ENCODE measurements around the gene GPC6.

The GPC6 gene

GRCh38 chr13:94020426-94020825, 793.8 kb downstream of the GPC6 start:
- no peak for DNase-seq

DNA sequence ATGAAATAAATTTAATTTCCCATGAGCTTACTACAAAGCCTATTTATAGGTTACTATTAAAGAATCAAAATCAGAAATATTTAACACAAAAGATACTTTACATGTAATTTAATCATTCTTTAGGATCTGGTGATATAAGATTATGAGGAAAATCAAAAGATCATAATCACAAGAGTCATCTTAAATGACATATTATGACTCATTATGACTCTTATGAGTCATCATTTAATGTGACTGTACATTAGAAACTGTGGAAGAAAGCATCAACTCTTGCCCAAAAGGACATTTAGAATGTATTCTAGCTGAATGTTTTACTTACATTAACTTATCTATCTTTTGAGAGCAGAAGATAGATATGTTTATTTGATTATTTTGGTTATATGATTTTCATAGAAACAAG, 794.2 kb downstream of the GPC6 start:
- no peak for DNase-seq

GRCh38 chr13:94028234-94028633, 801.6 kb downstream of the GPC6 start:
- DNase-seq = no peak

DNA sequence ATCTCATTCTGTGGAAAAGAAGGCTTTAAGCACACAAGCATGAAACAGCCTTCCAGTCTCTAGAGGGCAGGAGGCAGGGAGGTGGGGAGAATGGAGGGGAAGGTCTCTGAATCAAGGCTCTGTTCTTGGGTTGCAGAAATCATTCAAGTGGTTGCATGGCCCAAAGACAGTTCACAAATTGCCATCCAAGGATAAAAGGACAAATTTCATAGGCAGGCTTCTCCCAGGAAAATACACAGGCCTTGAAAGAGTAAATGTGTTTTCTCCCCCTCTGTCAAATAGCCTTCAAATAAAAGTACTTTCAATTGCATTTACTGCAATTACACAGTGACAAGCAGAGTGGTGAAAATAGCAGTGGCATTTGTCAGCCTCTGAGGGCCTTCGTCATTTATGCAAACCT, 802.0 kb downstream of the GPC6 start:
- no peak for DNase-seq

DNA sequence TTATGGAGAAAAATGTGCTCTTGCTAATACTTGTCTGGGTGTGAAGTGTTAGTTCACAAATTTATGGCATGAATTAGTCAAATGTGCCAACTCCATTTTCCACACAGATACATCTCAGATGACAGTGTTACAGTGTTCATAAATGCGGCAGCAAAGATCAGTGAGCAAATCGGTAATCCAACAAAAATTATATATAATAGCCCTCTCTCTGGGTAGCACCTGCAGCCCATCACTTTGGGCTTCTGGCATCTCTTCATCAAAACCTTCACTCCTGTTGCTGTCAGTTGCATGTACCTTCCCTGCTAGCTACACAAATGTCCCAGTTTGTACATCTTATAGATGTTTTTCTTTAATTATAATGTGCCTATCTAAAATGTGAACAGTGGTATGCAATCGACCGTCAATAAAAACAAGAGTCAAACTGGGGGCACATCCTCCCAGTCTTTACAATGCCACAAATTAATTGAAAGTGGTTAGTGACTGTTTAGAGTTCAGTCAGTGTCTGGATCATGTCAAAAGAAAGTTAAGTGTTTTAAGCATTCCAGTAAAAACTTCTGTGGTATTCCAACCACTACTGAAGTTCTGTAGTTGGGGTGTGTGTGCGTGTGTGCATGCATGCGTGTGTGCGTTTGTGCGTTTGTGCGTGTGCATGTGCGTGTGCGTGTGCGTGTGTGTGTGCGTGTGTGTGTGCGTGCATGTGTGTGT, 804.0 kb downstream of the GPC6 start:
- no peak for DNase-seq

DNA sequence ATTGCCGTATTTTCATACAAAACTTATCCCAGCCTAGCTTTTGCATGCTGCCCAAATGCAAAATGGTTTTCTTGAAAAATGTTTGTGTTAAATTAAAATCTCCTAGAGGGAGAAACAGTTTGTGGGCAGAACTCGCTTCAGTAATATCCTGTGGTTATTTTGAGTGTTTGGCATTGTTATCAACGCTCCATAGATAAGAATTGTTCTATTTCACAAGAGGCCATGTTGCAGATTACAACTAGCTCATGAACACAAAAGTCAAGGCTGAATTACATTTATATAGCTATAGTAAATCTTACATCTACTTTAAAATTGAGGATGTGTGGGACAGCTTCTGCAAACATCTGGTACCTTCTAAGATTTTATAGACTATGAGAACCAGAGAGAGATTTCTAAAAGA, 805.0 kb downstream of the GPC6 start:
- DNase-seq = no peak

GRCh38 chr13:94033098-94033497, 806.5 kb downstream of the GPC6 start:
- DNase-seq = no peak

DNA sequence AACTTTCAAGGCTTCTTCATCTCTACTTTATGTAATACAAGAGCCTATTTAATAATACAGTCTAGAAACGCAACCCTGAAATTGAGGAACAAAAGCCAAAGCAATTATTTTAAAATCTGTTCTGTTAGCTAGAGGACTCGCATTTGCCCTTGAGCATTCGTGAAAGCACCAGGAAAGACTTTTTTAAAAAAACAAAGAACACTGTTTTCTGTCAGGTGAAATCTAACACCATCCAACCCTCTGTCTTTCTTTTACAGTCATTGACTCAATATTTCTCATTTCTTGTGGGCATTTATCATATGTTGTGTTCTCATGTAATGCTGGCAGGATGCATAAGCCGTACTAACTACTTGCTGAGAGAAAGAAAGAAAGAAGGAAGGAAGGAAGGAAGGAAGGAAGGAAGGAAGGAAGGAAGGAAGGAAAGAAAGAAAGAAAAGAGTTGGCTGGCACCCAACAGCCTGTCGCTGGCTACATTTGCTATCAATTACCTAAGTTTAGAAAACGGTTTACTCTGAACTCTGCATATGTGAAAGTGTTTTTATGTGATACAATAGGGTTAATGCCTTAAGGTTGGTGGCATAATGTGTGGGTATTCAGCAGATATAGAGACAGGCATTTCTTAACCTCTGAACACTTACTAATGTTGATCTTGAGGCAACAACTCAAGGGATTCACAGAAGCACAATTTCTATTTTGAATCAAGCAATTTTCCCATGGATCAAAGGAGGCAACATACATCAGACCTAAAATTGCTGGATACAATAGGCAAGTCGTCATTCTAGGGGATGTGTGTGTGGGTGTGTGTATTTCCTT, 807.4 kb downstream of the GPC6 start:
- no peak for DNase-seq

DNA sequence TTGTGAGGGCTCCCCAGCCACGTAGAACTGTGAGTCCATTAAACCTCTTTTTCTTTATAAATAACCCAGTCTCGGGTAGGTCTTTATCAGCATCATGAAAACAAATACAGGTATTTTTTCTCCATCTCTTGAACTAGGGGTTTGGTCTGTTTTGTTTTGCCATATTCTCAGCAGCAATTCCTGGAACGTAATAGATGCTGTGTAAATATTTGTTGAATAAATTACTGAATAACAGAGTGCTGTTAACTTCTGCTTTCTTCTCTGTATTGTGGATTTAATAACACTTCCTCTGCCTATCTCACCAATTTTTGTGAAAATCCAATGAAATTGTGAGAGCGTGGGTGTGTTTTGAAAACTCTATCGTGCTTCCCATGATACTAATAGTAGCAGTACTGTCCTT, 823.4 kb downstream of the GPC6 start:
- no peak for DNase-seq

DNA sequence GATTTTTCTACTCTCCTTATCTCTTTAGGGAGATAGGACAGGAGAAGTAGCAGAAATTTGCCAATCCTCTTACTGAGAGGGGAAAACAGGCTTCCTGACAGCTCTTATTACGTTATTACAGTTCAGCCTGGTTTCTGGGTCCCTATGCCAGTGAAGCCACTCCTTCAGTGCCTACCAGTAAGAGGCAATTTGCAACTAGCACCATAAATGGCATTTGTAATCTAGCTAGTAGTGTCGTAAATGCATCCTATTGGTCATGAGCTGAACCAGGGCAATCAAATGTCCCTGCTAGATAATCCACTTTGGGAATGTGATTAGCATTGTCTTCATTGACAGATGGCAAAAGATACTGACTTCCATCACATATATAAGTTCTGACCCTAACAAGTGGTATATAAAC, 824.1 kb downstream of the GPC6 start:
- DNase-seq = no peak

- no peak for DNase-seq
Observed at GRCh38 chr13:94053986-94054593, 827.5 kb downstream of the GPC6 start.

GRCh38 chr13:94056362-94056990, 829.9 kb downstream of the GPC6 start:
- no peak for DNase-seq

DNA sequence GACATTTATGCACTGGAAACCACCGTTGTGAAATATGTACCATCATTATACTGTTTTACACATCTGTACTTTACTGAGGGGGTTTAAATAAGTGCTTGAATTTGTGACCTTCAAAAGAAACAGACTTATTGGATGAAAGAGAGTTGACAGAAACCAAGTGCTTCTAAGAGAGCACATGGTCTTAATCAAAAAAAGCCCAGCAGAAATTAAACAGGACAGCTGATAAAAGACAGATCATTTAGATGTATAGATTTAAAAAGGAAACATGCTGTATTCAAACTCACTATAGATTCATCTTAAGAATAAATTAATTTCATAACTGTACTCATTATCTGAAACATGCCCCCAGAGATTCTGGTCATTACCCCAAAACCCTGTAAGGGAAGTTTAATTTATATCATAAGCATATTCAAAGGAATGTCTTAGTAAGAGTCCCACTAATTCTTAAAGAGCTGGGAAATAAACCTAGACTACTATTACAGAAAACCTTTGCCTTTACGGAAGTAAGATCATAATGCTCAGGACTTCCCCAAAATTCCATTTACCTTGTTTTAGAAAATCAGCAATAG, 831.1 kb downstream of the GPC6 start:
- DNase-seq = no peak

- no peak for DNase-seq
Observed at GRCh38 chr13:94058821-94059360, 832.3 kb downstream of the GPC6 start.

- DNase-seq = no peak
Observed at GRCh38 chr13:94061301-94061700, 834.7 kb downstream of the GPC6 start.

GRCh38 chr13:94063096-94063495, 836.5 kb downstream of the GPC6 start:
- no peak for DNase-seq

GRCh38 chr13:94063848-94064247, 837.2 kb downstream of the GPC6 start:
- DNase-seq = no peak

DNA sequence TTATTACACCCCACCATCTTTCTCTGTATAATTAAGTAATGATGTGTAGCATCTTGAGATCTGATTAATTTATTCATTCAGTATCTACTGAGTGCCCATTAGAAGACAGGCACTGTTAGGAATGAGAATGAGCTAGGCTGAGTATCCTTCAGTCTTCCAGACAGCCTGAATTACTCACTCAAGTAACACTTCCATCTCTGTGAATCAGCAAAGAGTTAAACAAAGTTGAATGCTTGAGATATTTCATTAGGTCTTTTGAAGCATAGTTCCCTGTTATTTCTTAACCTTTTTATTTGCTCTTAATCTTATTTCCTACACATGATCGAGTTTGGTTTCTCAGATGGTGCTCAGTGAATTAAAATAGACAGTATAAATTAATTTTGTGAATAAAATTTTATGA, 839.1 kb downstream of the GPC6 start:
- DNase-seq = no peak

DNA sequence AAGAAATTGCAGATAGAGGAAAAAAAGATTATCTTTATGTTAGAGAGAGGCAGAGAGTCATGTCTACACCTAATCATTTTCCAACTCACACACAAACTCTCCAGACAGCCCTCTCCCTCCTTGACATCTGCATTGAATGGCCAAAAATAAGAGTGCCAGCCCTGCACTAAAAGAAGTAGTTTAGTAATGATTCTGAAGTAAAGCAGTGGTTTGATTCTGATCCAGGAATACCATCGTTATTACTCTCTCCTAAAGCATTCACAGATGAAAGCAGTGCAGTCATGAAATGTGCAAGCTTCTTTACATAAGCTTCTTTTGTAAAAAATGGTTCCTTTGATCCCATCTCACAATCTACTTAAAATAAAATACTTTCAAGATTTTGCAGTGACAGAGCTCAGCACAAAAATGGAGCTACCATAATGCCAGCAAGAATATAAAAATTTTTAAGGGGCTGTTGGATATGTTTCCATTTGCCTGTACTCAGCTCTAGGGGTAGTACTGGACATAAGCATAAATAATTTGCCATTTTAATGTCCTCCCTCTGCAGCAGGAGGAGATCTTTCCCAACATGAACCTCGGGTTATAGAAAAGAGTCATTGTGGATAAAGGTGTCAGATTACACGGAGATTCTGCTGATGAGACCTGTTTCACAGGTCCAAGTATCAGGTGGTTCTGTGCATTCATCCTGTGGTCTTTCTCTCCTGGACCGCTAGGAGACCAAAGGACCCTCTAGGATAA, 846.6 kb downstream of the GPC6 start:
- DNase-seq = no peak

DNA sequence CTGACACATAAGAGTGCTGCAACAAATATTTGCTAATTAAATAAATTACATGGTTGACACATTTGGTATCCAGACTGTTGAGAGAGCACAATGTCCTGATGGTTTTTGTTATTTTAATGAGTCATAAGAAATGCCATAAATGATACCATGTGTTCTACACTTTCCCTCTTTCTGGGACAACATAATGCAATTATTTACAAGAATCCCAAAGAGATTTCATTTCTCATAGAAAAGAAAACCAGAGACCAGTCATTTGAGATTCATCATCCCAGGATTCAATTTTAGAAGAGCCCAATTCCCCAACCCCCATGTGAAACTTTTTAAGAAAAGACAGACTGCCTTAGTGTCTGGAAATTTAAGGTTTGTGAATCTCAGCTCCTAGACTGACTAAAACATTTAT, 853.3 kb downstream of the GPC6 start:
- DNase-seq = no peak

GRCh38 chr13:94080527-94080926, 853.9 kb downstream of the GPC6 start:
- no peak for DNase-seq

DNA sequence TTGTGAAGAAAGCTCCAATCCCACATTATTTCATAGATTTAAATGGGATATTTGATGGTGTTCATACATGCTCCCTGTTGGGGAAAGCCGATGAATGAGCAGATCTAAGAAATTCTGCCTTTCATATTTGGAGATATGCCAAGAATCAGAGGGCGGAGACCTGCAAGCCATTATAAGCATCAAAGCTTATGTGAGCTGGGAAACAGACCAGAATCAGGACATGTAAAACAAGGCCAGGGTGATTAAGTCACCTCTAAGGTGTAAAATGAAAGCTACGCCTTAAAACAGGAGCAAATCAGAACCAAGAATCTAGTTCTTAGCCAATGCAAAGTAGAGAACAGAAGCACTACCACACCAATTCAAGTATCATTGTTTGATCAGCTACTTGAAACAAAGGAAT, 860.5 kb downstream of the GPC6 start:
- no peak for DNase-seq
